Measurements from ENCODE around the gene SH3RF2.

SH3RF2 gene

DNA sequence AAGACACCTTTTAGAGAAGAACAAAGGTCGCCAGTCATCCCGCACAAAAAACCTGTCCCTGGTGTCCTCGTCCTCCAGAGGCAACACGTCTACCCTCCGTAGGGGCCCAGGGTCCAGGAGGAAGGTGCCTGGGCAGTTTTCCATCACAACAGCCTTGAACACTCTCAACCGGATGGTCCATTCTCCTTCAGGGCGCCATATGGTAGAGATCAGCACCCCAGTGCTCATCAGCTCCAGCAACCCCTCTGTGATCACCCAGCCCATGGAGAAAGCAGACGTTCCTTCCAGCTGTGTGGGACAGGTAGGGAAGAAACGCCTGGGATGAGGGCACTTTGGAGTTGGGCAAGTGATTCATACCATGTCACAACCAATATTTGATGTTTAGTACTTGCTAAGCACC, 77.4 kb downstream of the SH3RF2 start:
- no peak for DNase-seq

DNA sequence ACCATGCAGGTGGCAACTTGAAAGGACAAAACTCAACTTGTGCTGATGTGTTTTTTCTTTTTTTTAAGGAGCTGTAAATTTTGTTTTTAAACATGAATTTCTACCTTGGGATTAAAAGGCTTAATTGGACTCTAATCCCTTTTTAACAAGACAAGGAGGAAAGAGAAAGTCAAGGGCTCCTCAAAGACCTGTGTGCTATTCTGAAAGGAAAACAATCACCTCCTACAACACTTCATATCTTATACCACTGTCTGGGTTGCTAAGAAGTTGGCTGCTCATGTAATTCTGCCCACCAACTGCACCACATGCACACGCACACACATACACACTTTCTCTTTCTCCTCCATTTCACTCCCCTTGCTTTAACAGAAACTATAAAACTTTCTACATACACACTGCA, 78.6 kb downstream of the SH3RF2 start:
- no peak for DNase-seq

DNA sequence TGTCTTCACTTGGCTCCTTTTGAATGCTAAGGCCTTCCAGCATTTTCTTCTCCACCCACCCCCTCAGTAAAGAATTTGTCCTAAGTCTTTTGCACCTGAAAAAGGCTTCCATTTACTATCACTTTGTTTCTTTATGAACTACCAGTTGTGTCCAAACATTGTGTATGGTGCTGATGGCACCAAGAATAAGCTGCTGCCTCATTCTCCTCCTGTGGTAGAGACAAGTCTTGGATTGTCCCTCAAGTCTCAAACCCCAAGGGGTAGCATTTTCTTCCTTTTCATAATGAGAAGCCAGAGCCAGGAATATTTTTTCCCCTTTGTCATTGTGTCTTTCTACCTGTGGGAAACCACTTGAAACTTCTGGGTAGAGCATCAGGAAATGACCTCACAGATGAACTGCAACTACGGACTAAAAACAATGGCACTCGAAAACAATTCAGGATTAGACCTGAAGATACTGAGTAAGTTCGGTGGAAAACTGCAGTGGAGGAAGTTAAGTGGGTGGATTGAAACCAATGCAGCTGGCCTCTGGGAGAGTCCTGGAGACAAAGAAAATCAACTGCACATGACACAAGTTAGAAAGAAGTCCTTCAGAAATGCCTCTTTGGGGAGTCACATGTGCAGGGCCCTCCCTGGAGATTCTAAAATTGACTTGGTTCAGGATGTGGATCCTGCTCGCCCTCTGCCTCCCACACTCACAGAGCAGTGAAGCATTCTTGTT, 80.5 kb downstream of the SH3RF2 start:
- DNase-seq, result no peak

GRCh38 chr5:146018514-146019375, 82.4 kb downstream of the SH3RF2 start:
- DNase-seq, result no peak

DNA sequence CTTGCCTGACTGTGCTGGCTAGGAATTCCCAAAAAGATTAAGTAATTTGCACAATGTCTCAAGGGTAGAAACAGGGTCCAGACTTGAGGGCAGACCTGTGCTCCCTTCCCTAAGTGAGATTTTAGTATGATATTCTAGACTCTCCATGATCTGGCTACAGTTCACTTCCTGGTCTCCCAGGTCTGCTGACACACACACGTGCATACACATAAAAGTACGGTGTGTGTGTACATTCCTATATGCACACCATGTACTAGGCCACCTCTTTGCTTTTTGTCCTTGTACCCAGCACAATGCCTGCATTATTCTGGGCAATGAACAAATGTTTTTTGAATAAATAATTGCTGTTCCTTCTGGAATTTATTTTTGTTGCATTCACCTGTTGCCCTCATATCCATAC, 83.7 kb downstream of the SH3RF2 start:
- no peak for DNase-seq

DNA sequence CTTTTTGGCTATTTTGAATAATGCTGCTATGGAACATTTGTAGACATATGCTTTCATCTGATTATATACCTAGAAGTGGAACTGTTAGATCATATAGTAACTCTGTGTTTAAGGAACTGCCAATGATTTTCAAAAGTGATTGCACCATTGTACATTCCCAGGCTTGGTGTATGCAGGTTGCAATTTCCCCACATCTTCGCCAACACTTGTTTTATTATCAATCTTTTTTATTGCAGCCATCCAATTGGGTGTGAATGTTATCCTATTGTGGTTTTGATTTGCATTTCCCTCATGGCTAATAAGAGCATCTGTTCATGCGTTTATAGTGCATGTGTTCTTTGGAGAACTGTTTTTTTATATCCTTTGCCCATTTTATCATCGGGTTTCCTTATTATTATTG, 87.7 kb downstream of the SH3RF2 start:
- no peak for DNase-seq

DNA sequence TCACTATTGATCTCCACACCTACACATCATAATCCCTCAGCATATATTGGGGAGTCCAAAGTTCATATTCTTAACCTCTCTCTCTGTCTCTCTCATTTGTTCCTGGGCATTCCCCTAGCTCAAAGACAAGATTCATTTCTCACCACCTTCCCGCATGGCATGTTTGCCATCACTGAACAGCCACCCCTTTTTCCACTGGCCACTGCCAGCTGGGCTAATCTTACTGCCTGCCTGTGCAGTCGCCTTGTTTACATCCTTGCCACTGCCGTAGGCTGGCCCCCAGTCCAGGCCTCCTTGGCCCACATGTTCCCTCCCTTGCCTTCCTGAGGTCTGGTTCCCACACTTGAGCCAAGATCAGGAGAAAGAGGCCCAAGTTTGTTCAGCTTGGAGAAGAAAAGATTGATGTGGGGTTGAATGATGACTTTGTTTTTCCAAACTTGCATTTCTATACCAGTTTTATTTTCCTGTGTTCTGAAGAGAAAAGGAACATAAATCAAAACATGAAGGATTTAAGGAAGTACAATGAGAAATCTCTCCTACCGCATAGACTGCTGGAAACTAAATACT, 88.8 kb downstream of the SH3RF2 start:
- DNase-seq, result no peak

GRCh38 chr5:146025681-146026080, 89.3 kb downstream of the SH3RF2 start:
- no peak for DNase-seq

DNA sequence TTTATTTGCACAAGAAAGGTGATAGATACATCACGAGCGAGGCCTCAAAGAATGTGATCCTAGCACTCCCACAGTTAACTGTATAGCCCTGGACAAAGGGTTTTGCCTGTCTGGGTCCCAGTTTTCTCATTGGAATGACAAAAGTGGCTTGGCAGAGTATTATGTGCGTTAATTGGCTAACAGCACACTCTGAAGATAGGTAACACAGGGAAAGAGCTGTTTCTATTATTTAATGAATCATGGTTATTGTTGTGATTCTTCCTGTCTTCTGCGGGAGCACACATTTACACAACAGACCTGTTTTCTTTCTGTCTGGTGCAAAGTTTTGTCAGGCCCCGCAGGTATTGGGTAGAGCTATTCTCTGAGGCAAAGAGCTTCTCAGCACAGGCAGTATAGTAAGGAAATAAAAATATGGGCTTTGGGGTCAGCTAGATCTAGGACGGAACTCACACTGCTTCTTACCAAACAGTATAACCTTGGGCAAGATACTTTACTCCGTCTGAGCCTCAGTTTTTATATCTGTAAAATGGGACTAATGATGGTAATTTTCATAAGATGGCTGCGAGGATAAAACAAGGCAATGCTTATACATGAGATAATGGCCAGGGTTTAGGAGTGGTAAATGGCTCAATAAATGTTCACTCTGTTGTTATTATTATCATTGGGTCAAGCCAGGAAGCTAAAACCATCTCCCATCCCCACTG, 90.1 kb downstream of the SH3RF2 start:
- DNase-seq, result no peak

DNA sequence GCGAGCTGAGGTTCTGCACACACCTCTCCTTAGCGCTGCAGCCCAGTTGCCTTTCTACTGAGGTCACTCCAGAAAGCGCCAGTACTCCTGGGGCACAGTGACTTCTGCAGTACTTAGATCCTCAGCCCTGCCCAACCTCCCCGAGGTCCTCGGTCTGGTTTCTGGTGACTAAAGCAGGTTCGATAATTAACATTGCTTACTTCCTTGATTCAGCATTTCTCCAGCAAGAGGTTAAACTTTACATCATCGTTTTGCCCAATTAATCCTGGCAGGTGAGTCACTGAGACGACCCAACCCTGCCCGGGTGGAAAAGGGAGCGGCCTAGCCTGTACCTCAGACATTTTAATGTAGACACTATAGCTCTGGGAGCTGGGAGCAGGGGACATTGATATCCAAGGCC, 91.4 kb downstream of the SH3RF2 start:
- no peak for DNase-seq

DNA sequence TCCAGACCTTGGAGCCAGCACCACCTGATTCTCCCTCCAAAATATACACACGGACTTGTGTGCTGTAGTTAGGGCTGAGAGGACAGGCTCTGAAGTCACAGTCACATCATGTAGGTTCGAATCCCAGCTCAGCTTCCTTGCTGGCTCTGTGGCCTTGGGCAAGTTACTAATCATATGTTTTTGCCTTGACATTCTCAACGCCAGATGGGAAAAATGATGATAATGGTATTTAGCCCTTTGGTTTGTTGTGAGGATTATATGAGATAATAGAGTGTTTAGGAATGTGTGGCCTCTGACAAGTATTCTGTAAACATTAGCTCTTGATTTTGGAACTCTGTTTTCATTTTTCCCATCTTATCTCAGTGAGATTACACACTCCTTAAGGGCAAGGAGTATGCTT, 96.5 kb downstream of the SH3RF2 start:
- DNase-seq, result no peak

GRCh38 chr5:146034127-146034526, 97.7 kb downstream of the SH3RF2 start:
- no peak for DNase-seq

- no peak for DNase-seq
Observed at GRCh38 chr5:146034605-146035004, 98.2 kb downstream of the SH3RF2 start.

DNA sequence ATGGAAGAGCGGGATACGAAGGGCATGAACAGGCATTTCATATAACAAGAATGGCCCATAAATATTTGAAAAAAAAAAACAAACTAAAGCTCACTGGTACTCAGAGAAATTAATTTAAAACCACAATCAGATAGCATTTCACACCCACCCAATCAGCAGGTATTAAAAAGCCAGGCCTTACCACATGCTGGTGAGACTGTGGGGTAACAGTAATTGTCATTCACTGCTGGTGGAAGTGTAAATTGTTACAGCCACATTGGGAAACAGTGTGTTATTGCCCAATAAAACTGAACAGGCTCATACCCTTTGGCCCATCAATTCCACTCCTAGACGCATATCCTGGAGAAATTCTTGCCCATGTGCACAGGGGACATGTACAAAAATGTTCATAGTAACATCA, 103.0 kb downstream of the SH3RF2 start:
- no peak for DNase-seq

DNA sequence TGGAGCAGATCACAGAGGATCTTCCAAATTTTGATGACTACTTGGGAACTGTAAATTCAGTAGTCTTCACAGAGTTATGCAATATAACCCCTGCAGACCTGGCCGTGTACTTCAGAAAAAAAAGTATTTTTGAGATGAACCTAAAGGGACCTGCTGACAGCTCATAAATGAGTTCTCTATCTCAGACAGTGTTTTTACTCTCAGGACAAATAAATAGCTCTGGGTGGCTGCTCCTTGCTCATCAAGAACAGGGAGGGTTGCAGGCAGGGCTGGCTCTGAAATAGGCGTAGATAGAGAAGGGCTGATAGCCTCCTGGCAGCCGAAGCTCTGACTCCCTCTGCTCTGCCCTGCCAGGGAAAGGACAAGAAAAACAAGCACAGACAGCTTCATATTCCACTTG, 104.1 kb downstream of the SH3RF2 start:
- no peak for DNase-seq

DNA sequence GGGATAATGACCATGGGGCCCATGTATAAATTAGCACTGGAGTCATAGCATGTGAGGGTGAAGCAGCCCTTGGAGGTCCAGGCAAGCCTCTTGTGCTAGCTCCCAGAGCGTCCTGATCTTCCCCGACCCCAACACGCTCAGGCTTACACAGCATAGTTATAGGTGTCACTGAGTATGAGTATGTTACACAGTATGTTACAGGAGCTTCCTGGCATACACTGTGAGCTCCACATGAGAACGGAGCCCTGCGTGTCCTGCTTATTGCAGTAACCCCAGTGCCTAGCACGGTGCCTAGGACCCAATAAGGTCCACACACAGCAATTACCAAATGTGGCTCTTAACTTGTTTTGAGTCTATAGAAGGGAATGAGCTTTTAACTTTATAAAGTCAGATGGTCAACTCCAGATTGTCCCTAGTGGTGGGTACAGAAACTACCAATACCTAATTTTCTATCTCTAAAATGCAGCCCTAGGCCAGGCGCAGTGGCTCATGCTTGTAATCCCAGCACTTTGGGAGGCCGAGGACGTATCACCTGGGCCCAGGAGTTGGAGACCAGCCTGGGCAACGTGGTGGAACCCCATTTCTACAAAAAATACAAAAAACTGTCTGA, 104.9 kb downstream of the SH3RF2 start:
- no peak for DNase-seq

GRCh38 chr5:146042628-146043279, 106.4 kb downstream of the SH3RF2 start:
- DNase-seq, result no peak

DNA sequence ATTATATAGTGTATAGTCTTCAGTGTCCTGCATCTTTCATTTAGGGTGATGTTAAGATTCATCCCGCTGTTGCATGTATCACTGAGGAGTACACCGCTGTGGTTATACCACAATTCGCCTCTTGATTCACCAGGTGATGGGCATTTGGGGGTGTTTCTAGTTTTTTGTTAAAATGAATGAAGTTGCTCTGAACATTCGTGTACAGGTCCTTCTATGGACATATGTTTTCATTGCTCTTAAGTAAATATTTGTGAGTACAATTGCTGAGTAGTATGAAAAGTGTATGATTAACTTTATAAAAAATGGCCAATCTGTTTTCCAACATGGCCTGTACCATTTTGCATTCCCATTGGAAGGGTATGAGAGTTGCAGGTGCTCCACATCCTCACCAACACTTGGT, 107.3 kb downstream of the SH3RF2 start:
- DNase-seq, result no peak

- no peak for DNase-seq
Observed at GRCh38 chr5:146047396-146047795, 111.0 kb downstream of the SH3RF2 start.

- DNase-seq, result no peak
Observed at GRCh38 chr5:146048994-146049703, 112.8 kb downstream of the SH3RF2 start.

- no peak for DNase-seq
Observed at GRCh38 chr5:146049704-146050026, 113.3 kb downstream of the SH3RF2 start.

- DNase-seq, result no peak
Observed at GRCh38 chr5:146050086-146050485, 113.7 kb downstream of the SH3RF2 start.

All from activated naive CD4-positive, alpha-beta T cell treated with anti-CD3 and anti-CD28 coated beads, Interleukin-2, amount 50 U/mL, for 16 hours (primary cell).